Activated T-helper 17 cell treated with anti-CD3 and anti-CD28 coated beads, Interleukin-2, amount 50 U/mL, for 72 hours (primary cell): ENCODE data around the gene RPS15. TPM values are rescaled to one million over a fixed set of nuclear protein-coding genes. Genes with fewer than 3 reads are reported as not detected.
"Not testable (repeated sequence)": the region's sequence is repeated elsewhere in the genome, so short reads cannot be mapped to it uniquely, and the experiment has no call there.

ENCODE experiments used
- ATAC-seq: fragments of 150-1000 bp; cut with Tn5 transposase; replicated peaks from 2 replicates; pipeline ENCODE4 v1.10.0; 2021; ENCODE audit warnings: mild to moderate bottlenecking, moderate library complexity
- H3K27ac Mint-ChIP-seq: one replicate; pipeline ENCODE4 v1.8.0; 2022; ENCODE audit warnings: mixed read lengths
- H3K27me3 Mint-ChIP-seq: one replicate; pipeline ENCODE4 v1.8.0; 2022; ENCODE audit warnings: mixed read lengths
- H3K36me3 Mint-ChIP-seq: one replicate; pipeline ENCODE4 v1.8.0; 2022; ENCODE audit warnings: low read depth, mild to moderate bottlenecking, mixed read lengths
- H3K4me1 Mint-ChIP-seq: one replicate; pipeline ENCODE4 v1.8.0; 2022; ENCODE audit warnings: mixed read lengths
- H3K4me3 Mint-ChIP-seq: one replicate; pipeline ENCODE4 v1.8.0; 2022; ENCODE audit warnings: mild to moderate bottlenecking, mixed read lengths
- H3K9me3 Mint-ChIP-seq: one replicate; pipeline ENCODE4 v1.8.0; 2022; ENCODE audit warnings: mixed read lengths
- total RNA-seq, 2 donors: library from RNA; stranded (reverse); gene quantifications; one replicate each; pipeline ENCODE4 v1.2.3, GENCODE V29; 2022

Gene RPS15
- total RNA-seq, 2 donors from 2014 or later: 1,611 to 1,688 TPM

- H3K27me3 Mint-ChIP-seq: no peaks in the 10 kb centered on the region
- no peak overlapping the region for H3K27ac Mint-ChIP-seq
- H3K9me3 Mint-ChIP-seq: no peaks in the 10 kb centered on the region
- H3K4me3 Mint-ChIP-seq: no peak overlapping the region
- H3K4me1 Mint-ChIP-seq: no peaks in the 10 kb centered on the region
- peak; percentile 6 for ATAC-seq
- H3K36me3 Mint-ChIP-seq: no peaks in the 10 kb centered on the region
Observed at GRCh38 chr19:1468821-1469254, 30.6 kb downstream of the RPS15 start.

GRCh38 chr19:1469255-1470054 lies 31.3 kb downstream of the RPS15 start:
- Mint-ChIP-seq H3K9me3 (no peaks in the 10 kb centered on the region), H3K4me1 (no peaks in the 10 kb centered on the region), H3K36me3 (no peaks in the 10 kb centered on the region), H3K27ac (no peak overlapping the region), H3K27me3 (no peaks in the 10 kb centered on the region), H3K4me3 (peak overlapping the region; percentile 62)
- peak; percentile 24 for ATAC-seq

GRCh38 chr19:1470055-1470304 lies 31.8 kb downstream of the RPS15 start:
- Mint-ChIP-seq H3K27me3 (no peaks in the 10 kb centered on the region), H3K4me1 (no peaks in the 10 kb centered on the region)

GRCh38 chr19:1470305-1471009 lies 32.3 kb downstream of the RPS15 start:
- peak; percentile 70 for ATAC-seq
- H3K9me3 Mint-ChIP-seq: no peaks in the 10 kb centered on the region
- H3K27ac Mint-ChIP-seq: no peak overlapping the region
- H3K4me1 Mint-ChIP-seq: no peaks in the 10 kb centered on the region
- no peaks in the 10 kb centered on the region for H3K36me3 Mint-ChIP-seq
- no peaks in the 10 kb centered on the region for H3K27me3 Mint-ChIP-seq
- H3K4me3 Mint-ChIP-seq: peak overlapping the region; percentile 62

More at GRCh38 chr19:1470055-1470304, 31.8 kb downstream of the RPS15 start:
- peak; percentile 2 for ATAC-seq
- Mint-ChIP-seq H3K27ac (no peak overlapping the region), H3K4me3 (peak overlapping the region; percentile 62), H3K36me3 (no peaks in the 10 kb centered on the region), H3K9me3 (no peaks in the 10 kb centered on the region)

GRCh38 chr19:1471010-1471514 lies 32.9 kb downstream of the RPS15 start:
- Mint-ChIP-seq H3K27ac (no peak overlapping the region), H3K27me3 (no peaks in the 10 kb centered on the region), H3K36me3 (no peaks in the 10 kb centered on the region), H3K4me3 (peak overlapping the region; percentile 62), H3K9me3 (no peaks in the 10 kb centered on the region), H3K4me1 (no peaks in the 10 kb centered on the region)
- peak; percentile 52 for ATAC-seq

- Mint-ChIP-seq H3K4me1 (no peaks in the 10 kb centered on the region), H3K27me3 (no peaks in the 10 kb centered on the region), H3K4me3 (peak overlapping the region; percentile 62), H3K9me3 (no peaks in the 10 kb centered on the region), H3K27ac (no peak overlapping the region), H3K36me3 (no peaks in the 10 kb centered on the region)
- no peak for ATAC-seq
Observed at GRCh38 chr19:1471515-1472160, 33.4 kb downstream of the RPS15 start.

- no peaks in the 10 kb centered on the region for H3K4me1 Mint-ChIP-seq
- no peaks in the 10 kb centered on the region for H3K9me3 Mint-ChIP-seq
- H3K27ac Mint-ChIP-seq: no peak overlapping the region
- no peak for ATAC-seq
- peaks cover 7% of the 10 kb centered on the region for H3K36me3 Mint-ChIP-seq
- no peak overlapping the region for H3K4me3 Mint-ChIP-seq
- H3K27me3 Mint-ChIP-seq: no peaks in the 10 kb centered on the region
Observed at GRCh38 chr19:1472231-1473084, 34.3 kb downstream of the RPS15 start.

GRCh38 chr19:1473085-1473851 lies 35.1 kb downstream of the RPS15 start:
- Mint-ChIP-seq H3K27me3 (no peaks in the 10 kb centered on the region), H3K4me1 (no peaks in the 10 kb centered on the region), H3K9me3 (no peaks in the 10 kb centered on the region), H3K36me3 (peaks cover 8% of the 10 kb centered on the region), H3K4me3 (no peak overlapping the region), H3K27ac (no peak overlapping the region)
- no peak for ATAC-seq

- H3K36me3 Mint-ChIP-seq: peaks cover 13% of the 10 kb centered on the region
- no peaks in the 10 kb centered on the region for H3K4me1 Mint-ChIP-seq
- H3K27me3 Mint-ChIP-seq: no peaks in the 10 kb centered on the region
- ATAC-seq: no peak
- H3K4me3 Mint-ChIP-seq: no peak overlapping the region
- no peak overlapping the region for H3K27ac Mint-ChIP-seq
- H3K9me3 Mint-ChIP-seq: no peaks in the 10 kb centered on the region
Observed at GRCh38 chr19:1474011-1474764, 36.0 kb downstream of the RPS15 start.

- no peak overlapping the region for H3K27ac Mint-ChIP-seq
- ATAC-seq: no peak
- no peaks in the 10 kb centered on the region for H3K9me3 Mint-ChIP-seq
- no peak overlapping the region for H3K4me3 Mint-ChIP-seq
- no peaks in the 10 kb centered on the region for H3K27me3 Mint-ChIP-seq
- no peaks in the 10 kb centered on the region for H3K4me1 Mint-ChIP-seq
- H3K36me3 Mint-ChIP-seq: peaks cover 15% of the 10 kb centered on the region
Observed at GRCh38 chr19:1474765-1475351, 36.7 kb downstream of the RPS15 start.

GRCh38 chr19:1475751-1476437 lies 37.7 kb downstream of the RPS15 start:
- Mint-ChIP-seq H3K4me1 (no peaks in the 10 kb centered on the region), H3K27ac (no peak overlapping the region), H3K4me3 (no peak overlapping the region), H3K36me3 (peaks cover 15% of the 10 kb centered on the region), H3K9me3 (no peaks in the 10 kb centered on the region), H3K27me3 (no peaks in the 10 kb centered on the region)
- ATAC-seq: no peak

- H3K4me3 Mint-ChIP-seq: peak overlapping the region; percentile 6
- not testable (repeated sequence) for H3K27me3 Mint-ChIP-seq, H3K4me1 Mint-ChIP-seq, H3K27ac Mint-ChIP-seq, ATAC-seq, H3K9me3 Mint-ChIP-seq
- H3K36me3 Mint-ChIP-seq: peaks cover 15% of the 10 kb centered on the region
Observed at GRCh38 chr19:1477056-1477455, 38.9 kb downstream of the RPS15 start.
